ENCODE measurements around the gene PDCD1LG2. TPM values are rescaled to one million over a fixed set of nuclear protein-coding genes. Genes with fewer than 3 reads are reported as not detected.
A peak's percentile ranks its signal among the peaks of the same experiment; 100 is the strongest.

Gene PDCD1LG2
- polyA plus RNA-seq, 3 donors, result 0.16 to 0.41 (median 0.17) TPM

GRCh38 chr9:5466005-5466404, 44.3 kb upstream of the PDCD1LG2 start:
- no peaks in the 10 kb centered on the region for H3K36me3 ChIP-seq (replicated peaks in 1 of 2; ENCODE audit: control insufficient read depth in 1 of 2, insufficient read depth in 2 of 2, low read length in 2 of 2)
- no CpG with 5 or more reads among the region's 1 CpG for WGBS (ENCODE audit: insufficient coverage)
- no peaks in the 10 kb centered on the region for H4K20me1 ChIP-seq (ENCODE audit: insufficient read depth, low read length)
- DNase-seq, result peak in 1 of 3 donors; percentile 66
- H3K9me3 ChIP-seq (replicated peaks in 1 of 2; ENCODE audit: control insufficient read depth in 1 of 2, insufficient read depth in 1 of 2, low read length in 2 of 2), result no peaks in the 10 kb centered on the region
- Mint-ChIP-seq H3K36me3 (peaks cover 2 to 17% of the 10 kb centered on the region in 2 donors), H3K27me3 (ENCODE audit: low read depth in 3 of 3) (peaks cover 0 to 5% (median 0%) of the 10 kb centered on the region in 3 donors), H3K27ac (no peak overlapping the region), H3K4me3 (no peak overlapping the region), H3K9me3 (peaks cover 0 to 9% (median 0%) of the 10 kb centered on the region in 7 donors), H3K4me1 (peaks cover 31% of the 10 kb centered on the region)
- intact Hi-C loops (cut with micrococcal nuclease), result no loop called here
- no peak for TF ChIP-seq CTCF (IDR thresholded peaks at IDR 0.05)
- H3K9ac ChIP-seq (ENCODE audit: insufficient read depth, low read length, poor library complexity, severe bottlenecking), result no peak overlapping the region
- no peak overlapping the region for H3K4me2 ChIP-seq (replicated peaks; ENCODE audit: extremely low read depth, low read length, poor library complexity, severe bottlenecking)
- H3K79me2 ChIP-seq (ENCODE audit: insufficient read depth, low read length), result no peaks in the 10 kb centered on the region
- peak overlapping the region in 1 of 3 experiments; percentile 24 for H3K4me3 ChIP-seq (replicated peaks in 1 of 3; ENCODE audit: low read depth in 2 of 3, low read length in 3 of 3)
- no peak overlapping the region for H3K27ac ChIP-seq (ENCODE audit: low read depth in 1 of 2, low read length in 2 of 2)
- no peaks in the 10 kb centered on the region for H3K27me3 ChIP-seq (ENCODE audit: control insufficient read depth in 2 of 2, insufficient read depth in 2 of 2, low read length in 2 of 2)
- peaks cover 26 to 31% of the 10 kb centered on the region in 2 donors for H3K4me1 ChIP-seq (ENCODE audit: control insufficient read depth in 1 of 2, insufficient read depth in 2 of 2, low read length in 2 of 2)
- H2AFZ ChIP-seq (ENCODE audit: insufficient read depth, low read depth, low read length, poor library complexity, severe bottlenecking), result no peak overlapping the region

GRCh38 chr9:5466766-5467165, 43.6 kb upstream of the PDCD1LG2 start:
- no peak overlapping the region for H2AFZ ChIP-seq (ENCODE audit: insufficient read depth, low read depth, low read length, poor library complexity, severe bottlenecking)
- intact Hi-C loops (cut with micrococcal nuclease), result no loop called here
- no peaks in the 10 kb centered on the region for H3K79me2 ChIP-seq (ENCODE audit: insufficient read depth, low read length)
- H3K27me3 Mint-ChIP-seq (ENCODE audit: low read depth in 3 of 3), result peaks cover 0 to 5% (median 0%) of the 10 kb centered on the region in 3 donors
- H3K4me1 Mint-ChIP-seq, result peaks cover 31% of the 10 kb centered on the region
- no peak overlapping the region for H3K4me2 ChIP-seq (replicated peaks; ENCODE audit: extremely low read depth, low read length, poor library complexity, severe bottlenecking)
- peak in 1 of 3 donors; percentile 53 for DNase-seq
- H3K27ac ChIP-seq (ENCODE audit: low read depth in 1 of 2, low read length in 2 of 2), result no peak overlapping the region
- no CpG with 5 or more reads among the region's 2 CpGs for WGBS (ENCODE audit: insufficient coverage)
- H3K9me3 ChIP-seq (replicated peaks in 1 of 2; ENCODE audit: control insufficient read depth in 1 of 2, insufficient read depth in 1 of 2, low read length in 2 of 2), result no peaks in the 10 kb centered on the region
- no peaks in the 10 kb centered on the region for H3K36me3 ChIP-seq (replicated peaks in 1 of 2; ENCODE audit: control insufficient read depth in 1 of 2, insufficient read depth in 2 of 2, low read length in 2 of 2)
- H3K27ac Mint-ChIP-seq, result peak overlapping the region in 3 of 7 donors; percentile 7 to 81 (median 46)
- no peak for TF ChIP-seq CTCF (IDR thresholded peaks at IDR 0.05)
- H3K9me3 Mint-ChIP-seq, result peaks cover 0 to 9% (median 0%) of the 10 kb centered on the region in 7 donors
- H3K4me3 Mint-ChIP-seq, result no peak overlapping the region
- no peak overlapping the region for H3K4me3 ChIP-seq (replicated peaks in 1 of 3; ENCODE audit: low read depth in 2 of 3, low read length in 3 of 3)
- peaks cover 26 to 31% of the 10 kb centered on the region in 2 donors for H3K4me1 ChIP-seq (ENCODE audit: control insufficient read depth in 1 of 2, insufficient read depth in 2 of 2, low read length in 2 of 2)
- no peaks in the 10 kb centered on the region for H4K20me1 ChIP-seq (ENCODE audit: insufficient read depth, low read length)
- peaks cover 2 to 17% of the 10 kb centered on the region in 2 donors for H3K36me3 Mint-ChIP-seq
- H3K27me3 ChIP-seq (ENCODE audit: control insufficient read depth in 2 of 2, insufficient read depth in 2 of 2, low read length in 2 of 2), result no peaks in the 10 kb centered on the region
- no peak overlapping the region for H3K9ac ChIP-seq (ENCODE audit: insufficient read depth, low read length, poor library complexity, severe bottlenecking)
